ENCODE measurements around the gene IFT88.

Gene IFT88

DNA sequence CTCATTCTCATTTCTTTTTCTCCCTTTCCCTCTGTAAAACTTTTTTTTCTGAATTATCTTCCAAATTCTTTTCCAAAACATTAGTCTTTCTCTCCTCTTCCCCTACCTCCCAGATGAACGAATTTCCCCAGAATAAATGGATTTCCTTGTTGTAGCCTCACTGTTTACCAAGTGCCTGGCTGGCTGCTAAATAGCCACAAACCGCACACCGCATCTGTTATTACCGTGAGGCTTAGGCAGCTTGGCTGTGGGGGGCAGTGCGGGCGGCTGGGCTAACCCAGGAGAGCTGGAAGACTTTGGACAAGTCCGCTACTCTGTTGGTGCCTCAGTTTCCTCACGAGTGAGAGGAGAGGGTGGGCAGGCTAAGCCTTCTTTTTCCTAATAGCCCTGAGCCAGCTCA is 147.2 kb downstream of the IFT88 start:
- DNase-seq (ENCODE audit: low read depth): no peak
- TF ChIP-seq POLR2A (IDR thresholded peaks at IDR 0.05; ENCODE audit: extremely low read depth, insufficient read length) (no peak), MYC (IDR thresholded peaks at IDR 0.05; ENCODE audit: low read depth, low read length) (no peak)
- TF ChIP-seq, protein P1, sequence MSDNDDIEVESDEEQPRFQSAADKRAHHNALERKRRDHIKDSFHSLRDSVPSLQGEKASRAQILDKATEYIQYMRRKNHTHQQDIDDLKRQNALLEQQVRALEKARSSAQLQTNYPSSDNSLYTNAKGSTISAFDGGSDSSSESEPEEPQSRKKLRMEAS (IDR thresholded peaks at IDR 0.05; ENCODE audit: low read depth, low read length): no peak
- TF ChIP-seq, protein P2, sequence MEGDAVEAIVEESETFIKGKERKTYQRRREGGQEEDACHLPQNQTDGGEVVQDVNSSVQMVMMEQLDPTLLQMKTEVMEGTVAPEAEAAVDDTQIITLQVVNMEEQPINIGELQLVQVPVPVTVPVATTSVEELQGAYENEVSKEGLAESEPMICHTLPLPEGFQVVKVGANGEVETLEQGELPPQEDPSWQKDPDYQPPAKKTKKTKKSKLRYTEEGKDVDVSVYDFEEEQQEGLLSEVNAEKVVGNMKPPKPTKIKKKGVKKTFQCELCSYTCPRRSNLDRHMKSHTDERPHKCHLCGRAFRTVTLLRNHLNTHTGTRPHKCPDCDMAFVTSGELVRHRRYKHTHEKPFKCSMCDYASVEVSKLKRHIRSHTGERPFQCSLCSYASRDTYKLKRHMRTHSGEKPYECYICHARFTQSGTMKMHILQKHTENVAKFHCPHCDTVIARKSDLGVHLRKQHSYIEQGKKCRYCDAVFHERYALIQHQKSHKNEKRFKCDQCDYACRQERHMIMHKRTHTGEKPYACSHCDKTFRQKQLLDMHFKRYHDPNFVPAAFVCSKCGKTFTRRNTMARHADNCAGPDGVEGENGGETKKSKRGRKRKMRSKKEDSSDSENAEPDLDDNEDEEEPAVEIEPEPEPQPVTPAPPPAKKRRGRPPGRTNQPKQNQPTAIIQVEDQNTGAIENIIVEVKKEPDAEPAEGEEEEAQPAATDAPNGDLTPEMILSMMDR (IDR thresholded peaks at IDR 0.05; ENCODE audit: low read depth, low read length): no peak
- no peak overlapping the region for H3K4me3 ChIP-seq (ENCODE audit: low read depth, low read length)

DNA sequence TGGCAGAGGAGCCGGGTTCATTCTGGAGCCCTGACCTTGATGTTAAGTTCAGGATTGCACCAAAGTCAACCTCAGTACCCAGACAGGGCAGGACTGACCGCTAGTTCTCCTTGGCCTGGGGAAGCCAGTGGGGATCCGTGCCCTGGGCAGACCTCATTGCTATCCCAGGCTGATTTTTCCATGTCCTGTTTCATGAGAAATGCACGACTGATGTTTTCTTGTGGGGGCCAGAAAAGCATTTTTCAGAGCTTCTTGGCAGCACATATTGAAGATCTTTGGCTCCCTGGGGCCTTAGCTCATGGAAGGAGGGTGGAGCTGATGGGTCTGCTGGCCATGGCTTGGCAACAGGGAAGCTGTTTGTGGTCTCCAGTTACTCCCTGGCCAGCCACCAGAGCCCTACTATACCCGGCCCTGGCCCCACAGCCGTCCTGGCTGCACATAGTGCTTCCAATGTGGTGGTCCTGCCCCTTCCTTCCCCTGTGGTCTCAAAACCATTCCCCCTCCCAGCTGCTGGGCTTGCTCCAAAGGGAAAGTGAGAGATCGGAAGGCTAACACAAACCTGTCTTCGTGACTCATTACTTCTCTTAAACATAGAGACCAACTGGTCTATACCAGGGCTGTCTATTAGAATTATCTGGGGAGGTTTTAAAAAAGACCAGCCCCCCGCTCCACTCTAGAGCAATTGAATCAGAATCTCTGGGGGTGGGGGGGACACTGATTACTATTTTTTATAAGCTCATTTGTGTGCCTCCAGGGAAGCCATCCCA is 147.8 kb downstream of the IFT88 start:
- H3K4me3 ChIP-seq (ENCODE audit: low read depth, low read length): no peak overlapping the region
- TF ChIP-seq, protein P1 (IDR thresholded peaks at IDR 0.05; ENCODE audit: low read depth, low read length): no peak
- TF ChIP-seq MYC (IDR thresholded peaks at IDR 0.05; ENCODE audit: low read depth, low read length): no peak
- TF ChIP-seq, protein P2 (IDR thresholded peaks at IDR 0.05; ENCODE audit: low read depth, low read length): no peak
- TF ChIP-seq POLR2A (IDR thresholded peaks at IDR 0.05; ENCODE audit: extremely low read depth, insufficient read length): no peak
- DNase-seq (ENCODE audit: low read depth): no peak

DNA sequence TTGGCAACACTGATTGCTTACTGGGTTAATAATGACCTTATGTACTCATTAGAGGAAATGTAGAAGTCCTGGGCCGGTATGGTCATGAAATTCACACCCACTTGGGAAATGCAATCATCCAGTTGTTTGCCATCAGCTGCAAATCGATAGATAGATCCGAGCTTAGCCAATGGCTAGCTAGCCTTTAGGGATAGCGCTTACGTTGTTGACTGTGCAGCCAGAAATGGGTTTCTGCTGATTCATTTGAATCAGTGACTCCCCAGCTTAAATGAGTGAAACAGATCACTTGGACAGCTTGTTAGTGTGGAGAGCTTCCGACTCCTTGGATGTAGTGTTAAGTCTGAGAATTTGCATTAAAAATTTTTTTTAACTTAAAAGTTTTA is 148.4 kb downstream of the IFT88 start:
- TF ChIP-seq POLR2A (IDR thresholded peaks at IDR 0.05; ENCODE audit: extremely low read depth, insufficient read length): no peak
- no peak for TF ChIP-seq MYC (IDR thresholded peaks at IDR 0.05; ENCODE audit: low read depth, low read length)
- TF ChIP-seq, protein P2 (IDR thresholded peaks at IDR 0.05; ENCODE audit: low read depth, low read length): no peak
- H3K4me3 ChIP-seq (ENCODE audit: low read depth, low read length): no peak overlapping the region
- DNase-seq (ENCODE audit: low read depth): no peak

DNA sequence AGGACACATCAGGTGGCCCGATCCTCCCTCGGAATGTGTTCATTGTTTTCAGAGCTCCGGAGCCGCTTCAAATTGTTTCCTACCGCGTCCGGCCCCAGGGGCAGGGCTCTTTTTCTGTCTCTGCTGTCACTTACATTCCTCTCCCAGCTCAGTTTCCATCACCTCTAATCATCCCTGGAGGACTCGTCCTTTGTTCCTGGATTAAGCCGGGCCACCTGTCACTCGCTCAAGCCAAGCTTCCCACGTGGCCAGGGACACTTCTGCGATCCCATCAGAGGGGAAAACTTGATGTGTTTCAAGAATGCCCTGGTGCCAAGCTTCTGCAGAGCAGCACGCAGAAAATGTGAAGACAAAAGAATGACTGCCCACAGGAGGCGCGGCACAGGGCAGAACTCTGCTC is 150.0 kb downstream of the IFT88 start:
- TF ChIP-seq MYC (IDR thresholded peaks at IDR 0.05; ENCODE audit: low read depth, low read length) (no peak), POLR2A (IDR thresholded peaks at IDR 0.05; ENCODE audit: extremely low read depth, insufficient read length) (no peak)
- TF ChIP-seq, protein P2 (IDR thresholded peaks at IDR 0.05; ENCODE audit: low read depth, low read length): no peak
- TF ChIP-seq, protein P1 (IDR thresholded peaks at IDR 0.05; ENCODE audit: low read depth, low read length): no peak
- no peak for DNase-seq (ENCODE audit: low read depth)
- no peak overlapping the region for H3K4me3 ChIP-seq (ENCODE audit: low read depth, low read length)

DNA sequence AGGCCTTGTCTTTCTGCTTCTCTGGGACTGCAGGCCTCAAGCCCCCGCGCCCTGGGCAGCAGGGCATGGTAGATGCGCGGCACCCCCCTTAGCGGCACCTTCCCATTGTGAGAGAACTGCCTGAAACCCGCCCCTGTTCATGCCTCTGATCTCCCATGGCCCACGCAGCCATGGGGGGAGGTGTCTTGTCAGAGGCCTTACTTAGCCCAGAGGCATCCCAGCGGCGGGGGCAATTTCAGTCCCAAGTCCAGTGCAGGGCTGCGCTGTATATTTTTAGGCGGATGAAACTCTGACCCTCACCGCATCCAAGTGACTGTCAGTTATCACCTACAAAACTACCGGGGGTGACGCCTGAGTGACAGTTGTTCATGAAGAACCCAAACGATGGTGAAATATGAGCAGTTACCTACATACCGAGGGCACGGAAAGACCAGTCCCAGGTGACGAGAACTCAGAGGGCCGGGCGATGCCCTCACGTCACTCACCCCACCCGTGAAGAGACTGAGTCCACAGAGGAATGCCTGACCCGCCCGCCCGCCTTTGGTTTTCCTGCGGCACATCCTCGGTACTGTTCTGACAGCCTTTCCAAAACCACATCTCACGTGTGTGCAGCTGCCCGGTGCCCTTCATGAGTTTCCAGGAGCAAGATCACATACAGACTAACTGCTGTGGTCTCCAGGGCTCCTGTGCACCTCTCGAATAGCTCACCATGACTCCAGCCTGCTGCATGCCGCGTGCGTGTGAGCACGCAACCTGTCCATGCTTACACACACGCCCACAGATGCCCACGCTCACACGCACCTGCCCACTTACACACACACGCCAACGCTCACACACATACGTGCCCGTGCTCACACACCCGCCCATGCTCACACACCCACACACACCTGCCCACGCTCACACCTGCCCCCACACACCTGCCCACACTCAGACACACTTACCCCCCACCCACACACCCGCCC is 150.9 kb downstream of the IFT88 start:
- no peak overlapping the region for H3K4me3 ChIP-seq (ENCODE audit: low read depth, low read length)
- no peak for DNase-seq (ENCODE audit: low read depth)
- TF ChIP-seq POLR2A (IDR thresholded peaks at IDR 0.05; ENCODE audit: extremely low read depth, insufficient read length) (no peak), MYC (IDR thresholded peaks at IDR 0.05; ENCODE audit: low read depth, low read length) (no peak)
- TF ChIP-seq, protein P1 (IDR thresholded peaks at IDR 0.05; ENCODE audit: low read depth, low read length): no peak
- TF ChIP-seq, protein P2 (IDR thresholded peaks at IDR 0.05; ENCODE audit: low read depth, low read length): no peak

Data from NB4 (cell line).